Occipital lobe (tissue), 2 donors: ENCODE results near the gene AP2A1. TPM values are rescaled to one million over a fixed set of nuclear protein-coding genes. Genes with fewer than 3 reads are reported as not detected.

ENCODE experiments used
- DNase-seq: peaks from one replicate; lab custom pipeline; 2025; lab: John Stamatoyannopoulos, UW
- total RNA-seq: library from RNA; depleted of rRNA; stranded (reverse); fragments of >200 nt; gene quantifications from one replicate; pipeline ENCODE4 v1.2.3, GENCODE V29; 2014

AP2A1 gene
- total RNA-seq, 1 donor from 2014 or later, result 49.0 TPM

- no peak for DNase-seq
Measured at GRCh38 chr19:49792829-49793560, 26.2 kb downstream of the AP2A1 start.

GRCh38 chr19:49793561-49793840, 26.7 kb downstream of the AP2A1 start:
- no peak for DNase-seq

GRCh38 chr19:49795615-49796014, 28.8 kb downstream of the AP2A1 start:
- no peak for DNase-seq

GRCh38 chr19:49798574-49798973, 31.8 kb downstream of the AP2A1 start:
- DNase-seq, result no peak

- DNase-seq, result no peak
Measured at GRCh38 chr19:49799271-49799797, 32.5 kb downstream of the AP2A1 start.

GRCh38 chr19:49799798-49800376, 33.1 kb downstream of the AP2A1 start:
- no peak for DNase-seq

- DNase-seq, result no peak
Measured at GRCh38 chr19:49800771-49801170, 34.0 kb downstream of the AP2A1 start.

- DNase-seq, result no peak
Measured at GRCh38 chr19:49801401-49801888, 34.6 kb downstream of the AP2A1 start.

GRCh38 chr19:49801966-49802661, 35.3 kb downstream of the AP2A1 start:
- DNase-seq, result peak; percentile 82

- no peak for DNase-seq
Measured at GRCh38 chr19:49802836-49803528, 36.2 kb downstream of the AP2A1 start.

- DNase-seq, result no peak
Measured at GRCh38 chr19:49803529-49803856, 36.7 kb downstream of the AP2A1 start.

- no peak for DNase-seq
Measured at GRCh38 chr19:49805822-49806619, 39.2 kb downstream of the AP2A1 start.

- DNase-seq, result no peak
Measured at GRCh38 chr19:49806620-49806959, 39.8 kb downstream of the AP2A1 start.

GRCh38 chr19:49807058-49807903, 40.5 kb downstream of the AP2A1 start:
- DNase-seq, result no peak

- no peak for DNase-seq
Measured at GRCh38 chr19:49807904-49808675, 41.3 kb downstream of the AP2A1 start.

GRCh38 chr19:49808711-49809159, 41.9 kb downstream of the AP2A1 start:
- DNase-seq, result peak; percentile 74

- peak; percentile 17 for DNase-seq
Measured at GRCh38 chr19:49809160-49809940, 42.5 kb downstream of the AP2A1 start.

- DNase-seq, result no peak
Measured at GRCh38 chr19:49809941-49810389, 43.2 kb downstream of the AP2A1 start.

- no peak for DNase-seq
Measured at GRCh38 chr19:49811328-49811727, 44.5 kb downstream of the AP2A1 start.
